Endometrium (tissue), 2 donors: ENCODE measurements around the gene STAT1.
A peak's percentile ranks its signal among the peaks of the same experiment; 100 is the strongest.

Experiments used
- FAIRE-seq: peaks from 2 replicates; lab custom pipeline; 2012; peaks lifted over from hg19 to GRCh38; lab: Jason Lieb, UNC
- donor health status: control.
- donor health status: control.

Gene STAT1

GRCh38 chr2:191031256-191031655, 17.3 kb upstream of the STAT1 start:
- FAIRE-seq, result no peak

GRCh38 chr2:191030521-191031154, 16.7 kb upstream of the STAT1 start:
- no peak for FAIRE-seq

GRCh38 chr2:191029280-191029950, 15.4 kb upstream of the STAT1 start:
- no peak for FAIRE-seq

GRCh38 chr2:191026377-191026776, 12.4 kb upstream of the STAT1 start:
- FAIRE-seq, result no peak

- FAIRE-seq, result no peak
These were observed 11.2 kb upstream of the STAT1 start for GRCh38 chr2:191025135-191025534.

GRCh38 chr2:191023235-191023679, 9.3 kb upstream of the STAT1 start:
- FAIRE-seq, result no peak

GRCh38 chr2:191020742-191021381, 6.9 kb upstream of the STAT1 start:
- FAIRE-seq, result no peak

- peak; percentile 70 for FAIRE-seq
These were observed 6.3 kb upstream of the STAT1 start for GRCh38 chr2:191020221-191020741.

GRCh38 chr2:191019376-191019775, 5.4 kb upstream of the STAT1 start:
- FAIRE-seq, result no peak

- no peak for FAIRE-seq
These were observed 4.7 kb upstream of the STAT1 start for GRCh38 chr2:191018643-191019119.

- no peak for FAIRE-seq
These were observed 4.1 kb upstream of the STAT1 start for GRCh38 chr2:191018048-191018447.

GRCh38 chr2:191015831-191016230, 1.9 kb upstream of the STAT1 start:
- no peak for FAIRE-seq

GRCh38 chr2:191015239-191015638, 1.3 kb upstream of the STAT1 start:
- no peak for FAIRE-seq

GRCh38 chr2:191014653-191015020, 666 bp upstream of the STAT1 start:
- no peak for FAIRE-seq

GRCh38 chr2:191013682-191013931, 364 bp downstream of the STAT1 start:
- FAIRE-seq, result no peak

- FAIRE-seq, result no peak
These were observed 908 bp downstream of the STAT1 start for GRCh38 chr2:191012845-191013681.

- no peak for FAIRE-seq
These were observed 1.6 kb downstream of the STAT1 start for GRCh38 chr2:191012346-191012745.

GRCh38 chr2:191010887-191011885, 2.8 kb downstream of the STAT1 start:
- FAIRE-seq, result no peak

GRCh38 chr2:191009541-191010374, 4.2 kb downstream of the STAT1 start:
- FAIRE-seq, result no peak

GRCh38 chr2:191008286-191008685, 5.7 kb downstream of the STAT1 start:
- no peak for FAIRE-seq
